Uterus (tissue), 4 donors: ENCODE measurements around the gene TIFAB. TPM values are rescaled to one million over a fixed set of nuclear protein-coding genes. Genes with fewer than 3 reads are reported as not detected.
"Not testable (repeated sequence)": the region's sequence is repeated elsewhere in the genome, so short reads cannot be mapped to it uniquely, and the experiment has no call there.

Source experiments
- DNase-seq, 2 donors: peaks; one replicate each; pipeline ENCODE4 v3.0.0-alpha.2; 2019 to 2020
- H3K27ac ChIP-seq, 2 donors: fragments of 200-600 bp; sonication (generic); 1 replicate in 1 of 2; 2 replicates in 1 of 2; pipeline ENCODE4 v1.5.1; 2016 to 2018
- H3K27me3 ChIP-seq, 2 donors: fragments of 200-600 bp; sonication (generic); one replicate each; pipeline ENCODE4 v1.5.1; 2018 to 2019; ENCODE audit warnings: control low read depth in 1 of 2
- H3K36me3 ChIP-seq, 2 donors: fragments of 200-600 bp; sonication (generic); one replicate each; pipeline ENCODE4 v1.5.1; 2019; ENCODE audit warnings: control low read depth in 1 of 2
- H3K4me1 ChIP-seq, 2 donors: fragments of 200-600 bp; sonication (generic); one replicate each; pipeline ENCODE4 v1.5.1; 2018 to 2019; ENCODE audit warnings: control low read depth in 1 of 2
- H3K4me3 ChIP-seq, 2 donors: fragments of 200-600 bp; sonication (generic); 1 replicate in 1 of 2; 2 replicates in 1 of 2; pipeline ENCODE4 v1.5.1; 2018 to 2019; ENCODE audit warnings: mild to moderate bottlenecking in 1 of 2
- H3K9me3 ChIP-seq, 2 donors: fragments of 200-600 bp; sonication (generic); one replicate each; pipeline ENCODE4 v1.5.1; 2019; ENCODE audit warnings: control low read depth in 1 of 2
- POLR2A ChIP-seq, 2 donors: fragments of 450-650 bp; IDR thresholded peaks; one replicate each; pipeline ENCODE4 v1.6.1; 2016; ENCODE audit warnings: antibody characterized with exemption in 2 of 2, mild to moderate bottlenecking in 1 of 2, moderate library complexity in 1 of 2
- intact Hi-C: fragments of 100-400 bp; cut with DNase I; formaldehyde crosslinking; loops from one replicate; pipeline ENCODE4 v1.15.1; 2023; ENCODE audit warnings: low total_unique reads
- total RNA-seq, 4 donors: library from RNA; depleted of rRNA in 3 of 4; stranded (reverse); fragments of >200 nt in 3 of 4; gene quantifications; one replicate each; pipeline versions ENCODE4 v1.1.0 to v1.2.4, GENCODE V29; 2014 to 2023
- TF ChIP-seq, protein P1 (sequence below), 4 experiments: fragments of 200-600 bp in 2 of 4; fragments of 450-650 bp in 2 of 4; sonication (generic) in 2 of 4; IDR thresholded peaks; one replicate each; pipeline ENCODE4 v1.5.1; 2016 to 2019; ENCODE audit warnings: antibody characterized with exemption in 4 of 4, mild to moderate bottlenecking in 2 of 4, moderate library complexity in 1 of 4
- donor health status: DM: yes; HTN: yes; CAD: no.

Gene TIFAB
- total RNA-seq, result under 1 TPM in 1 of 4 donors, not detected in 3; 0.28 TPM

- TF ChIP-seq, protein P1, sequence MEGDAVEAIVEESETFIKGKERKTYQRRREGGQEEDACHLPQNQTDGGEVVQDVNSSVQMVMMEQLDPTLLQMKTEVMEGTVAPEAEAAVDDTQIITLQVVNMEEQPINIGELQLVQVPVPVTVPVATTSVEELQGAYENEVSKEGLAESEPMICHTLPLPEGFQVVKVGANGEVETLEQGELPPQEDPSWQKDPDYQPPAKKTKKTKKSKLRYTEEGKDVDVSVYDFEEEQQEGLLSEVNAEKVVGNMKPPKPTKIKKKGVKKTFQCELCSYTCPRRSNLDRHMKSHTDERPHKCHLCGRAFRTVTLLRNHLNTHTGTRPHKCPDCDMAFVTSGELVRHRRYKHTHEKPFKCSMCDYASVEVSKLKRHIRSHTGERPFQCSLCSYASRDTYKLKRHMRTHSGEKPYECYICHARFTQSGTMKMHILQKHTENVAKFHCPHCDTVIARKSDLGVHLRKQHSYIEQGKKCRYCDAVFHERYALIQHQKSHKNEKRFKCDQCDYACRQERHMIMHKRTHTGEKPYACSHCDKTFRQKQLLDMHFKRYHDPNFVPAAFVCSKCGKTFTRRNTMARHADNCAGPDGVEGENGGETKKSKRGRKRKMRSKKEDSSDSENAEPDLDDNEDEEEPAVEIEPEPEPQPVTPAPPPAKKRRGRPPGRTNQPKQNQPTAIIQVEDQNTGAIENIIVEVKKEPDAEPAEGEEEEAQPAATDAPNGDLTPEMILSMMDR (IDR thresholded peaks at IDR 0.05), result no peak
- TF ChIP-seq POLR2A (IDR thresholded peaks at IDR 0.05), result no peak
- Histone ChIP-seq H3K4me3 (no peak within 1 kb of the TSS), H3K27ac (no peak within 1 kb of the TSS), H3K36me3 (no peaks in the 10 kb centered on the region), H3K4me1 (no peaks in the 10 kb centered on the region), H3K27me3 (no peaks in the 10 kb centered on the region), H3K9me3 (no peaks in the 10 kb centered on the region)
- DNase-seq, result no peak
- intact Hi-C loops, result no loop called here
Observed at GRCh38 chr5:135452321-135453030, at the start of gene TIFAB. TSS of gene TIFAB (minus strand) at chr5:135452351. CDS start at chr5:135449939, 2,412 bp downstream.

DNA sequence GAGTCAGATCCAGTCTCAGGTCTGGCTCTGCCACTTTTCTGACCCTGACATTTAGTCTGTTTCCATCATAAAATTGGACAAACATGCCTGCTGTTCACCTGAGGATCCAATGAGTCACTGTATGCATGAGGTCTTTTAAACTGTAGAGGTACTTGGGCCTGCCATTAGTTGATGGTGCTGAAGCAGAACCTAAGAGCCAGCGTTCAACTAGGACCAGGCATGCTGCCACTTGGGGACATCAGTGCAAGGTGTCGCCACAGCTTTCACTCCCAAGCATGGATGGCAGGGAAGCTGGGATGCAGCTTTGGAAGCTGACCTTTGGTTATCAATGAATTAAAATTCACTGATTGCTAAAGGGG is 46.5 kb upstream of the TIFAB start:
- Histone ChIP-seq H3K9me3 (no peaks in the 10 kb centered on the region), H3K27me3 (no peaks in the 10 kb centered on the region), H3K27ac (no peak overlapping the region), H3K4me3 (no peak overlapping the region), H3K36me3 (no peaks in the 10 kb centered on the region), H3K4me1 (no peaks in the 10 kb centered on the region)
- intact Hi-C loops, result no loop called here
- no peak for DNase-seq
- TF ChIP-seq, protein P1 (IDR thresholded peaks at IDR 0.05), result no peak
- no peak for TF ChIP-seq POLR2A (IDR thresholded peaks at IDR 0.05)

- Histone ChIP-seq H3K4me1 (no peaks in the 10 kb centered on the region), H3K36me3 (no peaks in the 10 kb centered on the region), H3K4me3 (no peak overlapping the region), H3K27ac (no peak overlapping the region), H3K9me3 (no peaks in the 10 kb centered on the region), H3K27me3 (no peaks in the 10 kb centered on the region)
- no peak for DNase-seq
- no peak for TF ChIP-seq POLR2A (IDR thresholded peaks at IDR 0.05)
- TF ChIP-seq, protein P1 (IDR thresholded peaks at IDR 0.05), result no peak
- intact Hi-C loops, result no loop called here
Observed at GRCh38 chr5:135497971-135498636, 46.0 kb upstream of the TIFAB start.

- H3K4me1 ChIP-seq, H3K36me3 ChIP-seq, intact Hi-C loops, H3K4me3 ChIP-seq, DNase-seq, H3K9me3 ChIP-seq, H3K27ac ChIP-seq: not testable (repeated sequence)
- H3K27me3 ChIP-seq, result peaks cover 0 to 18% of the 10 kb centered on the region in 2 donors
Observed at GRCh38 chr5:135495531-135495930, 43.4 kb upstream of the TIFAB start.

DNA sequence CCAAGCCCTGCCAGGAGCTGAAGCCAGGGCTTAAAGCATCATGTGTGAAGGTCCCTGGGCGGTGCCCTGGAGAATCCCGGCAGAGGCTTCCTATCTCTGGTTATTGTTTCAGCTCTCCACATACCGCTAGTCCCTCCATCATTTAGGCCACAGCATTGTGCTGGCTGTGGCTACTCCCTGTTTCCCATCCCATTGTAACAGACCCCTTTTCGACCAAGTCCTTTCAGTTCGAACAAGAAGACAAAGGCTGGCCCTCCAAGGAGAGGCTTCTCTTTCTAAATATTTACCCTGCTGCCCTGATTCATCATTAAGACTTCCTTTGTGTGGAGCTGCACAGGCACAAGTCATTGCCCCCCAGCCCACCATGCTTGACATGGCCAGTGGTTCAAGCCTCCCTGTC is 42.0 kb upstream of the TIFAB start:
- intact Hi-C loops, result no loop called here
- peaks cover 2 to 26% of the 10 kb centered on the region in 2 donors for H3K27me3 ChIP-seq
- DNase-seq, result no peak

More for the DNA sequence above, 42.0 kb upstream of the TIFAB start:
- Histone ChIP-seq H3K4me3 (no peak overlapping the region), H3K36me3 (no peaks in the 10 kb centered on the region), H3K4me1 (peaks cover 0 to 9% of the 10 kb centered on the region in 2 donors), H3K9me3 (no peaks in the 10 kb centered on the region), H3K27ac (no peak overlapping the region)
- TF ChIP-seq POLR2A (IDR thresholded peaks at IDR 0.05), result no peak
- TF ChIP-seq, protein P1 (IDR thresholded peaks at IDR 0.05), result no peak
